GM18519 (cell line): ENCODE data around the gene FOXJ3.

Source experiments
- ATAC-seq: cut with Tn5 transposase; IDR thresholded peaks from one replicate; pipeline ENCODE4 v1.9.1; 2021; ENCODE audit warnings: mild to moderate bottlenecking, moderate library complexity; ENCODE audit not compliant: unreplicated experiment, low FRiP score

The FOXJ3 gene

GRCh38 chr1:42130061-42130660, 204.9 kb downstream of the FOXJ3 start:
- ATAC-seq, result no peak

DNA sequence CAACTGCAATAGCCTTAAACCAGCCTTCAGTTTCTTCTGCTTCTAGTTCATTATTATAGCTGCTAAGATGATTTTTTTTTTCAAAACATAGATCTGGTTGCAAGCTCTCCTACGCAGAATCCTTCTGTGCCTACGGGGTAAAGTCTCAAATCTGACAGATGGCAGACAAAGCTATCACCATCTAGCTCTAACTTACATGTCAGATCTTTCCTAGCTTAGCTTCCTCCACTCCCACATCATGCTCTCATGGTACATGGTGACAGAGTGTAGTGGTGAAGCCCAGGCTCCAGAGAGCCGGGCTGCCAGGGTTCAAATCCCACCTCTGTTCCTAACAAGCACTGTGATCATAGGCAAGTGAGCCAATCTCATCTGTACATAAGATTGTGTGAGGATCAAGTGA, 206.1 kb downstream of the FOXJ3 start:
- no peak for ATAC-seq

- no peak for ATAC-seq
These were observed 206.5 kb downstream of the FOXJ3 start for GRCh38 chr1:42128499-42128898.

DNA sequence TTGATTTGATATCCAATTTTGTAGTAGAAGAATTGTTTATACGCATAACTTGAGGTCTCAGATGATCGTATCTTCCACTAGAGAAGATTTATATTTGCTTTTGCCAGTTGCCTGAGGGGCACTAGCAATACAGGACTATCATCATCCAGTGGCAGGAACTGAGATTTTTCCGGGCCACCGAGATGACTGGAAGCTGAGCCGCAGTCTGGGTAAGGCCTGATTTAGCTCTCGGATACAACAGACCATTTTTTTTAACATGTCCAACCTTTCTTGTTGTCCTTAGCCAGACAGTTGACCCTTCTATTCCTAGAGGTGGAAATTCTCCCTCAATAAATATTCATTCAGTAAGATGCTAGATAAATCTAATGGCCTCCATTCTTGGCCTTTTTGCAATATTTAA, 207.3 kb downstream of the FOXJ3 start:
- ATAC-seq, result no peak
